Nephron (organoid): ENCODE measurements around the gene L3MBTL4.

Experiments used
- H3K27ac Mint-ChIP-seq, 3 experiments: 2 replicates each; pipeline ENCODE4 v1.8.0; 2020; ENCODE audit warnings: mixed read lengths in 3 of 3, mild to moderate bottlenecking in 2 of 3, moderate library complexity in 1 of 3
- H3K27me3 Mint-ChIP-seq: 2 replicates; pipeline ENCODE4 v1.8.0; 2021; ENCODE audit warnings: low read depth, mild to moderate bottlenecking, moderate library complexity, mixed read lengths
- H3K36me3 Mint-ChIP-seq: 2 replicates; pipeline ENCODE4 v1.8.0; 2020; ENCODE audit warnings: low read depth, mixed read lengths
- H3K4me1 Mint-ChIP-seq: 2 replicates; pipeline ENCODE4 v1.8.0; 2020; ENCODE audit warnings: mixed read lengths
- H3K4me3 Mint-ChIP-seq, 3 experiments: 2 replicates each; pipeline ENCODE4 v1.8.0; 2020; ENCODE audit warnings: mild to moderate bottlenecking in 3 of 3, mixed read lengths in 3 of 3, moderate library complexity in 2 of 3
- H3K9me3 Mint-ChIP-seq: 2 replicates; pipeline ENCODE4 v1.8.0; 2020; ENCODE audit warnings: mixed read lengths
- CTCF ChIP-seq, 3 experiments: fragments of 200-600 bp; sonication (generic); IDR thresholded peaks; one replicate each; pipeline ENCODE4 v1.5.0; 2021; ENCODE audit warnings: antibody characterized with exemption in 3 of 3; ENCODE audit not compliant: unreplicated experiment in 3 of 3

Gene L3MBTL4

DNA sequence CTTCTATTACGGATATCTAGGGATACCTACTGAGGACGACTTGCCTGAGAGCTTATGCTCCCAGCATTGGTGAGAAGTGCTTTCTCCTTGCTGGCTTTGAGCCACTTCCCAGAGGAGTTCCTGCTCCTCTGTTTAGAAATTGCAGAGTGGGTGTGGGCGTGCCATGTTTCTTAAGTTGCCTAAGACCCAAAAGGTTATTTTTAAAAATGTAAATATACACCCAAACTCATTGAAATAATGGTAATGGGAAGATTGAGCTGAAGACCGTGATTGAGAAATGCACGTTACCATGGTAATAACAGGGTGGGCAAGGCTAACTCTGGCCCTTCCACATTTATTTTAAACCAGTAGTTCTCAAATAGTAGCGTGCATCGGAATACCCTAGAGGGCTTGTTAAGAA, 502.1 kb downstream of the L3MBTL4 start:
- Mint-ChIP-seq H3K36me3 (peaks cover 9% of the 10 kb centered on the region), H3K4me3 (no peak overlapping the region), H3K4me1 (no peaks in the 10 kb centered on the region), H3K27me3 (peaks cover 6% of the 10 kb centered on the region), H3K27ac (no peak overlapping the region), H3K9me3 (no peaks in the 10 kb centered on the region)
- no peak for TF ChIP-seq CTCF (IDR thresholded peaks at IDR 0.05; ENCODE audit: unreplicated experiment in 3 of 3)

GRCh38 chr18:5909125-5909524, 505.6 kb downstream of the L3MBTL4 start:
- Mint-ChIP-seq H3K27ac (no peak overlapping the region), H3K27me3 (peaks cover 6% of the 10 kb centered on the region), H3K9me3 (no peaks in the 10 kb centered on the region), H3K36me3 (peaks cover 4% of the 10 kb centered on the region), H3K4me3 (no peak overlapping the region), H3K4me1 (no peaks in the 10 kb centered on the region)
- no peak for TF ChIP-seq CTCF (IDR thresholded peaks at IDR 0.05; ENCODE audit: unreplicated experiment in 3 of 3)
